Fibroblast of mammary gland (primary cell): ENCODE data around the gene PRKN.

Source experiments
- DNase-seq: peaks from one replicate; pipeline ENCODE4 v3.0.0-alpha.2; 2010; ENCODE audit warnings: low read depth
- H3K4me3 ChIP-seq: 2 replicates; pipeline ENCODE4 v1.5.1; 2011; ENCODE audit warnings: low read depth, mild to moderate bottlenecking, low read length, moderate library complexity; ENCODE audit not compliant: control insufficient read depth
- CTCF ChIP-seq: conservative IDR thresholded peaks from 2 replicates; pipeline ENCODE4 v1.5.1; 2011; ENCODE audit warnings: low read depth, low read length, inconsistent platforms; ENCODE audit not compliant: control insufficient read depth, insufficient read depth

PRKN gene

GRCh38 chr6:162244031-162244430 lies 483.5 kb downstream of the PRKN start:
- no peak for DNase-seq
- TF ChIP-seq CTCF = no peak
- H3K4me3 ChIP-seq = no peak overlapping the region

- no peak overlapping the region for H3K4me3 ChIP-seq
- TF ChIP-seq CTCF = no peak
- DNase-seq = no peak
These were observed 484.7 kb downstream of the PRKN start for GRCh38 chr6:162242915-162243314.

GRCh38 chr6:162239330-162239729 lies 488.2 kb downstream of the PRKN start:
- no peak for TF ChIP-seq CTCF
- no peak overlapping the region for H3K4me3 ChIP-seq
- no peak for DNase-seq

GRCh38 chr6:162238675-162239074 lies 488.9 kb downstream of the PRKN start:
- H3K4me3 ChIP-seq = no peak overlapping the region
- no peak for DNase-seq
- TF ChIP-seq CTCF = no peak

- no peak for DNase-seq
- H3K4me3 ChIP-seq = no peak overlapping the region
- TF ChIP-seq CTCF = no peak
These were observed 490.2 kb downstream of the PRKN start for GRCh38 chr6:162237331-162237730.

GRCh38 chr6:162234631-162235030 lies 492.9 kb downstream of the PRKN start:
- DNase-seq = no peak
- TF ChIP-seq CTCF = no peak
- no peak overlapping the region for H3K4me3 ChIP-seq

- TF ChIP-seq CTCF = no peak
- H3K4me3 ChIP-seq = no peak overlapping the region
- no peak for DNase-seq
These were observed 497.3 kb downstream of the PRKN start for GRCh38 chr6:162230147-162230752.
